IMR-90 (cell line): ENCODE results near the gene TP53TG5. TPM values are rescaled to one million over a fixed set of nuclear protein-coding genes. Genes with fewer than 3 reads are reported as not detected.

Source experiments
- ATAC-seq: fragments of 200-7000 bp; cut with Tn5 transposase; 2 replicates; pipeline ENCODE4 v1.9.1; 2020; ENCODE audit warnings: low read depth, mild to moderate bottlenecking, moderate library complexity
- BruUV-seq: library from RNA; stranded (reverse); fragments of 400-500 nt; replicated peaks from 2 replicates; lab custom pipeline; 2021; lab: Mats Ljungman, UMichigan
- CTCF ChIA-PET: fragments of 300-600 bp; formaldehyde crosslinking; extraction: SDS; loops from one replicate; lab custom pipeline; 2021; ENCODE audit warnings: antibody characterized with exemption; lab: Yijun Ruan, JAX
- POLR2A ChIA-PET: fragments of 300-600 bp; sonication (Branson Sonifier 250); formaldehyde crosslinking; loops from one replicate; lab custom pipeline; 2022; ENCODE audit warnings: antibody characterized with exemption; ENCODE audit not compliant: unreplicated experiment; lab: Charles Lee
- DNase-seq: peaks from one replicate; pipeline ENCODE4 v3.0.0; 2013
- H2AFZ ChIP-seq: replicated peaks from 2 replicates; pipeline ENCODE3; 2013; ENCODE audit warnings: low read length, mild to moderate bottlenecking; ENCODE audit not compliant: poor library complexity
- H2AK5ac ChIP-seq: 2 replicates; pipeline ENCODE4 v1.6.1; 2013; ENCODE audit warnings: low read depth, low read length, inconsistent platforms
- H2AK9ac ChIP-seq: replicated peaks from 2 replicates; pipeline ENCODE3; 2013; ENCODE audit warnings: mild to moderate bottlenecking, low read depth, low read length, moderate library complexity; ENCODE audit not compliant: poor library complexity
- H2BK120ac ChIP-seq: 2 replicates; pipeline ENCODE4 v1.6.1; 2013; ENCODE audit warnings: low read depth, low read length, inconsistent platforms
- H2BK15ac ChIP-seq: 3 replicates; pipeline ENCODE4 v1.6.1; 2013; ENCODE audit warnings: low read depth, low read length, inconsistent platforms
- H2BK20ac ChIP-seq: 2 replicates; pipeline ENCODE4 v1.6.1; 2013; ENCODE audit warnings: low read depth, mild to moderate bottlenecking, inconsistent platforms, low read length, moderate library complexity
- H2BK5ac ChIP-seq: 2 replicates; pipeline ENCODE4 v1.6.1; 2013; ENCODE audit warnings: mild to moderate bottlenecking, low read depth, low read length, inconsistent platforms; ENCODE audit not compliant: poor library complexity, severe bottlenecking
- H3K14ac ChIP-seq: replicated peaks from 2 replicates; pipeline ENCODE4 v1.6.1; 2013; ENCODE audit warnings: low read depth, low read length, inconsistent platforms
- H3K18ac ChIP-seq: 2 replicates; pipeline ENCODE4 v1.6.1; 2013; ENCODE audit warnings: low read depth, low read length, control low read depth
- H3K23ac ChIP-seq: 2 replicates; pipeline ENCODE4 v1.6.1; 2013; ENCODE audit warnings: low read depth, low read length, inconsistent platforms
- H3K27ac ChIP-seq: 2 replicates; pipeline ENCODE4 v1.5.1; 2013; ENCODE audit warnings: mild to moderate bottlenecking, control low read depth, low read length; ENCODE audit not compliant: insufficient read depth
- H3K27me3 ChIP-seq: 2 replicates; pipeline ENCODE4 v1.6.1; 2013; ENCODE audit warnings: low read length; ENCODE audit not compliant: control insufficient read depth, insufficient read depth
- H3K36me3 ChIP-seq: 2 replicates; pipeline ENCODE4 v1.6.1; 2013; ENCODE audit warnings: low read length, mixed read lengths; ENCODE audit not compliant: control insufficient read depth, insufficient read depth
- H3K4ac ChIP-seq: 2 replicates; pipeline ENCODE4 v1.6.1; 2013; ENCODE audit warnings: low read depth, low read length, inconsistent platforms
- H3K4me1 ChIP-seq: 2 replicates; pipeline ENCODE4 v1.6.1; 2013; ENCODE audit warnings: low read length, mixed read lengths; ENCODE audit not compliant: control insufficient read depth, insufficient read depth
- H3K4me2 ChIP-seq: 2 replicates; pipeline ENCODE4 v1.6.1; 2013; ENCODE audit warnings: low read depth, mild to moderate bottlenecking, control low read depth, low read length, moderate library complexity
- H3K4me3 ChIP-seq: 2 replicates; pipeline ENCODE4 v1.5.1; 2013; ENCODE audit warnings: low read depth, mild to moderate bottlenecking, control low read depth, low read length, moderate library complexity; ENCODE audit not compliant: insufficient read depth
- H3K56ac ChIP-seq: 2 replicates; pipeline ENCODE4 v1.6.1; 2013; ENCODE audit warnings: low read length, inconsistent platforms; ENCODE audit not compliant: insufficient read depth; ENCODE audit errors: extremely low read depth
- H3K79me1 ChIP-seq, 2 experiments: 2 replicates each; pipeline ENCODE4 v1.6.1; 2013; ENCODE audit warnings: low read length in 2 of 2, inconsistent platforms in 1 of 2, low read depth in 1 of 2
- H3K9ac ChIP-seq: 2 replicates; pipeline ENCODE4 v1.6.1; 2013; ENCODE audit warnings: low read depth, low read length, control low read depth
- H3K9me1 ChIP-seq: 2 replicates; pipeline ENCODE4 v1.6.1; 2013; ENCODE audit warnings: low read length, inconsistent platforms; ENCODE audit not compliant: insufficient read depth
- H3K9me3 ChIP-seq: 2 replicates; pipeline ENCODE4 v1.6.1; 2013; ENCODE audit warnings: low read length; ENCODE audit not compliant: control insufficient read depth, insufficient read depth
- H4K20me1 ChIP-seq: 2 replicates; pipeline ENCODE4 v1.6.1; 2013; ENCODE audit warnings: low read length, inconsistent platforms; ENCODE audit not compliant: insufficient read depth
- H4K5ac ChIP-seq: 2 replicates; pipeline ENCODE4 v1.6.1; 2013; ENCODE audit warnings: mild to moderate bottlenecking, low read depth, low read length, control low read depth
- H4K8ac ChIP-seq, 2 experiments: 2 replicates each; pipeline ENCODE4 v1.6.1; 2013; ENCODE audit warnings: low read depth in 2 of 2, low read length in 2 of 2, control low read depth in 1 of 2, inconsistent platforms in 1 of 2
- H4K91ac ChIP-seq: 2 replicates; pipeline ENCODE4 v1.6.1; 2013; ENCODE audit warnings: low read depth, low read length, inconsistent platforms; ENCODE audit not compliant: insufficient read depth
- BHLHE40 ChIP-seq: fragments of 150-350 bp; IDR thresholded peaks from 2 replicates; pipeline ENCODE4 v1.6.1; 2016; ENCODE audit warnings: mild to moderate bottlenecking, low read depth, low read length
- CEBPB ChIP-seq: IDR thresholded peaks from 2 replicates; pipeline ENCODE4 v1.6.1; 2012; ENCODE audit warnings: low read depth, low read length, improper control_type of control experiment
- CHD1 ChIP-seq: IDR thresholded peaks from 2 replicates; pipeline ENCODE4 v1.6.1; 2012; ENCODE audit warnings: low read depth, low read length, improper control_type of control experiment
- MAFK ChIP-seq: IDR thresholded peaks from 2 replicates; pipeline ENCODE4 v1.6.1; 2012; ENCODE audit warnings: low read depth, low read length, improper control_type of control experiment
- WGBS, 2 experiments: methylation state at CpG; one replicate each; pipeline versions ENCODE4 v1.1.5 to v1.1.7; 2013; ENCODE audit warnings: missing lambda C conversion rate in 2 of 2; ENCODE audit not compliant: insufficient read length in 1 of 2; ENCODE audit errors: extremely low coverage in 2 of 2; 5-methylcytosine and 5-hydroxymethylcytosine counted together
- dilution Hi-C: fragments of 300-500 bp; cut with HindIII; formaldehyde crosslinking; loops from one replicate; pipeline ENCODE4 v1.14.3; 2018; ENCODE audit warnings: low sequenced_read_pairs; ENCODE audit not compliant: unreplicated experiment
- in situ Hi-C: fragments of 300-500 bp; cut with MboI; formaldehyde crosslinking; loops from 3 replicates; pipeline ENCODE4 v1.14.3; 2019; ENCODE audit warnings: low sequenced_read_pairs, inconsistent platforms, mixed read lengths
- intact Hi-C: fragments of 100-400 bp; cut with micrococcal nuclease; formaldehyde crosslinking; loops from 2 replicates; pipeline ENCODE4 v1.10.0; 2022
- polyA plus RNA-seq, 3 experiments: library from polyadenylated mRNA; depleted of rRNA; stranded (reverse); fragments of >200 nt; gene quantifications; 2 replicates each; pipeline ENCODE4 v1.2.3, GENCODE V29; 2012; ENCODE audit warnings: low replicate concordance in 1 of 3
- total RNA-seq: library from RNA; depleted of rRNA; stranded (reverse); fragments of >200 nt; gene quantifications from 2 replicates; pipeline ENCODE4 v1.2.3, GENCODE V29; 2012
- TF ChIP-seq, protein P1 (sequence below): fragments of 150-350 bp; IDR thresholded peaks from 2 replicates; pipeline ENCODE4 v1.6.1; 2017; ENCODE audit warnings: mild to moderate bottlenecking, antibody characterized with exemption, low read length, low read depth

The TP53TG5 gene
- total and polyA plus RNA-seq, 2 of the 4 experiments (the other 2 are of a cell fraction) = not detected

DNA sequence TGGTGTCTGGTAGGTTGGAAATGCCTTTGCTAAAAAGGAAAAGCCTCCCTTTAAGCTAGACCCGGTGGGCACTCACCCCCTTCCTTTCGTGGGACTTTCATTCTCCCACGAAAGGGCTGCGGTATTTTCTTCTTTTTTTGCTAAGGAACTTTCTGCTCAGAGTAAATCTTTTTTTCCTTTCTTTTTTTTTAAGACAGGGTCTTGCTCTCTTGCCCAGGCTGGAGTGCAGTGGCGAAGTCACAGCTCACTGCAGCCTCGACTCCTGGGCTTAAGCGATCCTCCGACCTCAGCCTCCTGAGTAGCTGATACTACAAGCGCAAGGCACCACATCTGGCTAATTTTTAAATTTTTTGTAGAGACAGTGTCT is 4.0 kb downstream of the TP53TG5 start:
- Histone ChIP-seq H2BK5ac (no peak overlapping the region), H2BK15ac (no peak overlapping the region), H3K27ac (no peak overlapping the region), H3K14ac (no peak overlapping the region), H4K20me1 (no peaks in the 10 kb centered on the region), H2AFZ (peak overlapping the region; percentile 88), H2AK9ac (peak overlapping the region; percentile 53), H4K5ac (no peak overlapping the region), H3K27me3 (no peaks in the 10 kb centered on the region), H2BK120ac (no peak overlapping the region), H4K8ac (peak overlapping the region in 1 of 2 experiments; percentile 53; a peak in 1 of 4 replicates), H3K9me3 (no peaks in the 10 kb centered on the region), H3K36me3 (no peaks in the 10 kb centered on the region), H3K79me1 (no peaks in the 10 kb centered on the region), H4K91ac (no peak overlapping the region), H3K9ac (no peak overlapping the region), H3K4me2 (no peak overlapping the region), H3K4me1 (no peaks in the 10 kb centered on the region; the same call in 1 of the 2 replicates), H3K4me3 (no peak overlapping the region), H3K18ac (no peak overlapping the region), H3K23ac (no peak overlapping the region), H2AK5ac (no peak overlapping the region), H2BK20ac (no peak overlapping the region), H3K9me1 (no peaks in the 10 kb centered on the region), H3K56ac (no peak overlapping the region), H3K4ac (no peak overlapping the region)
- ChIA-PET POLR2A (no interaction called here), CTCF (interaction anchor here (0.7 to 3.7 kb wide), 19 partner anchors 9 to 405 kb away, joined by 3 to 38 read pairs (median 4); partner anchors contain the start of gene SYS1)
- DNase-seq = no peak
- intact Hi-C loops = loop anchor here (1.0 kb wide), 2 partner anchors 63 to 397 kb away; no protein-coding TSS in a partner anchor
- in situ Hi-C loops = no loop called here
- dilution Hi-C loops = no loop called here
- TF ChIP-seq CEBPB = no peak
- TF ChIP-seq, protein P1, sequence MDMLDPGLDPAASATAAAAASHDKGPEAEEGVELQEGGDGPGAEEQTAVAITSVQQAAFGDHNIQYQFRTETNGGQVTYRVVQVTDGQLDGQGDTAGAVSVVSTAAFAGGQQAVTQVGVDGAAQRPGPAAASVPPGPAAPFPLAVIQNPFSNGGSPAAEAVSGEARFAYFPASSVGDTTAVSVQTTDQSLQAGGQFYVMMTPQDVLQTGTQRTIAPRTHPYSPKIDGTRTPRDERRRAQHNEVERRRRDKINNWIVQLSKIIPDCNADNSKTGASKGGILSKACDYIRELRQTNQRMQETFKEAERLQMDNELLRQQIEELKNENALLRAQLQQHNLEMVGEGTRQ = no peak
- no peak for TF ChIP-seq CHD1
- TF ChIP-seq MAFK = no peak
- no peak for TF ChIP-seq BHLHE40
- ATAC-seq = no peak
- BruUV-seq = no TSS peak
- WGBS, 2 experiments = 44% methylated on average over 3 of the region's 9 CpGs; no CpG with 5 or more reads in 1 of the 2 experiments
